ENCODE measurements around the gene SERPINA7. TPM values are rescaled to one million over a fixed set of nuclear protein-coding genes. Genes with fewer than 3 reads are reported as not detected.
"Not testable (repeated sequence)": the region's sequence is repeated elsewhere in the genome, so short reads cannot be mapped to it uniquely, and the experiment has no call there.

The SERPINA7 gene, protein sequence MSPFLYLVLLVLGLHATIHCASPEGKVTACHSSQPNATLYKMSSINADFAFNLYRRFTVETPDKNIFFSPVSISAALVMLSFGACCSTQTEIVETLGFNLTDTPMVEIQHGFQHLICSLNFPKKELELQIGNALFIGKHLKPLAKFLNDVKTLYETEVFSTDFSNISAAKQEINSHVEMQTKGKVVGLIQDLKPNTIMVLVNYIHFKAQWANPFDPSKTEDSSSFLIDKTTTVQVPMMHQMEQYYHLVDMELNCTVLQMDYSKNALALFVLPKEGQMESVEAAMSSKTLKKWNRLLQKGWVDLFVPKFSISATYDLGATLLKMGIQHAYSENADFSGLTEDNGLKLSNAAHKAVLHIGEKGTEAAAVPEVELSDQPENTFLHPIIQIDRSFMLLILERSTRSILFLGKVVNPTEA
- under 1 TPM in 1 of 3 donors, not detected in 2; 0.17 TPM for polyA plus RNA-seq

- H3K27ac ChIP-seq (ENCODE audit: low read depth, low read length), result no peak within 1 kb of the TSS
Observed at GRCh38 chrX:106038625-106039024, at the start of gene SERPINA7. TSS of gene SERPINA7 (minus strand) at chrX:106038727. CDS start at chrX:106037058, 1,669 bp downstream.

GRCh38 chrX:106069048-106069447 lies 30.5 kb upstream of the SERPINA7 start:
- no peak overlapping the region for H3K27ac ChIP-seq (ENCODE audit: low read depth, low read length)
- 75 to 94% (median 86%) methylated on average over 3 of the region's 3 CpGs for WGBS, 3 donors

GRCh38 chrX:106050054-106050453 lies 11.5 kb upstream of the SERPINA7 start:
- no peak overlapping the region for H3K27ac ChIP-seq (ENCODE audit: low read depth, low read length)
- 81 to 89% (median 86%) methylated on average over 1 of the region's 1 CpG for WGBS, 3 donors

GRCh38 chrX:106042296-106042695 lies 3.8 kb upstream of the SERPINA7 start:
- 58 to 77% (median 60%) methylated on average over 2 of the region's 2 CpGs for WGBS, 3 donors
- H3K27ac ChIP-seq (ENCODE audit: low read depth, low read length), result no peak overlapping the region

DNA sequence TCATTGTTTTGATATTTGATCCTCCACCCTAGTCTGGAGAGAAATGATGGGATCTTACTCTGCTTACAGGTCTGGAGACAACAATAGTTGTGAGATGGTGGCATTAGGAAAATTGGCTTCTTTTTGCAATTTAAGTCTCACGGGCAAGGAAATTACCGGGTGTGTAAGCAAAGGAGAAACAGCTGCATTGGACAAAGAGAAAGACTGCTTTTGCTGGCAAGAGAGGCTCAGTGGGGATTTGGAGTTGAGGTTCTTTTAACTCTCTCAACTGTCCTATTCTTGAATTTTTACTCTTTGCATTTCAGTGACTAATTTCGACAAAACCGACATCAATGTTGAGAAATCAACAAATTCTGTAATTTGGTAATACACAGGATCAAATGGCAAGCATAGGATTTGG lies 2.3 kb upstream of the SERPINA7 start:
- WGBS, 3 donors, result 58 to 75% (median 72%) methylated on average over 4 of the region's 4 CpGs
- no peak overlapping the region for H3K27ac ChIP-seq (ENCODE audit: low read depth, low read length)

DNA sequence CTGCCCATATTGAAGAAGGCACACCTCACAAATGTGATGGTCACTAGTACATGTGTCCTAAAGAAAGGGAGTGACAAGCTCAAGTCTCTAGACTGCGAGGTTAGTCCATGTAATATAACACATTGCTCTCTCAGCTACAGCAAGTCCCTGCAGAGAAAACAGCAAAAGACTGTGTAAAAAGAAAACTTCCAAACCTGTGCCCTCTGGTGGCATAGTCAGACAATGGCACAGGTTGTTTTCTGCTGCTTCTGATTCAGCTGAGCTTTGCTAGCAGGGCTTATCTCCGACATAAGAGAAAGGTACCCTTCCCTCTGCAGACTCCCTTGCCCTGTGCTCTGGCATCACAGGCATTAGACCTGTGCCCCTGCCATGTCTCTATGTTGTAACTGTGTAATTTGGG lies 1.4 kb upstream of the SERPINA7 start:
- 11 to 43% (median 25%) methylated on average over 2 of the region's 2 CpGs for WGBS, 3 donors
- no peak overlapping the region for H3K27ac ChIP-seq (ENCODE audit: low read depth, low read length)

GRCh38 chrX:106037835-106038473 lies 573 bp downstream of the SERPINA7 start:
- WGBS, 3 donors, result 76 to 100% (median 97%) methylated on average over 1 of the region's 1 CpG
- no peak overlapping the region for H3K27ac ChIP-seq (ENCODE audit: low read depth, low read length)

- WGBS, 3 donors, result 71 to 100% (median 93%) methylated on average over 1 of the region's 1 CpG
- no peak overlapping the region for H3K27ac ChIP-seq (ENCODE audit: low read depth, low read length)
Observed at GRCh38 chrX:106036716-106037115, 1.8 kb downstream of the SERPINA7 start.

GRCh38 chrX:106035064-106035463 lies 3.5 kb downstream of the SERPINA7 start:
- 57 to 78% (median 76%) methylated on average over 2 of the region's 2 CpGs for WGBS, 3 donors
- no peak overlapping the region for H3K27ac ChIP-seq (ENCODE audit: low read depth, low read length)

GRCh38 chrX:106023947-106024346 lies 14.6 kb downstream of the SERPINA7 start:
- WGBS, 3 donors, result 81 to 87% (median 86%) methylated on average over 4 of the region's 4 CpGs
- H3K27ac ChIP-seq (ENCODE audit: low read depth, low read length), result no peak overlapping the region

DNA sequence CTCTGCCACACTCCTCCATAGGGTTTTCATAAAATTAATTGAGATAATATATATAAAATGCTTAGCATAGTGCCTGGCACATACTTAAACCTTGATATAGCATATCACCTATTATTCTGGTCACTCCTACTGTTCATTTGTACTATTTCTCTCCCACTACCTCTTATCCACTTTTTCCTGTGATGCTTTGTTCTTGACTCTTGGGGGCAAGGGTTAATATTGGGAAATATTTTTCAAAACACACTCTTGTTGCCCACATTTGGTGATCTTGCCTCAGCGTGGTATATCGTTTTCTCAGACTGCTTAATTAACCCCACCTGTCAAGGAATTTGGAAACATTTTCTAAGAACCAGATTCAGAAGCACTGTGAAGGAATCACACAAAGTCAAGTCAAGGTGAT lies 16.3 kb downstream of the SERPINA7 start:
- WGBS, 3 donors, result 77 to 94% (median 94%) methylated on average over 2 of the region's 2 CpGs
- H3K27ac ChIP-seq (ENCODE audit: low read depth, low read length), result no peak overlapping the region

- no peak overlapping the region for H3K27ac ChIP-seq (ENCODE audit: low read depth, low read length)
- WGBS, 3 donors, result 50 to 83% (median 73%) methylated on average over 1 of the region's 1 CpG
Observed at GRCh38 chrX:106014119-106014775, 24.3 kb downstream of the SERPINA7 start.

GRCh38 chrX:106009145-106009544 lies 29.4 kb downstream of the SERPINA7 start:
- H3K27ac ChIP-seq (ENCODE audit: low read depth, low read length), result no peak overlapping the region
- 69 to 86% (median 74%) methylated on average over 5 of the region's 5 CpGs for WGBS, 3 donors

- WGBS, 3 donors, result 10 to 21% (median 20%) methylated on average over 1 of the region's 1 CpG
- no peak overlapping the region for H3K27ac ChIP-seq (ENCODE audit: low read depth, low read length)
Observed at GRCh38 chrX:106007815-106008214, 30.7 kb downstream of the SERPINA7 start.

DNA sequence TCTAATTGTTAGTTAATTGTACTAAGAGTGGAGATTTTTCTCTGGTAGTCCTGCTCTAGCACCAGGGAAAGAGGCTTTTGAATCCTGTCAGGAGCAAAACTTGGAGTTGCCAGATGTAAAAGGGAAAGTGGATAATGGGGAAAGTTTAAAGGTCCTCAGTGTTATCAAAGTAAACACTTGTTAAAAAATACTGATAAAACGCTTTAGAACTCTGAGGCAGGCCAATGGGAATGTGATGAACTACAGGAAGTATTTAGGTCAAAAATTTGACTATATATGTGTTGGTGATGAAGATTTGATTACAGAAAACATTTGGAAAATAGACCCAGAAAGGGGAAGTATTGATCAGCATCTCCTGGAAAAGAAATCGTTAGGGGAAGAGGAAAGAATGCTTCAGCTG lies 32.8 kb downstream of the SERPINA7 start:
- H3K27ac ChIP-seq (ENCODE audit: low read depth, low read length), result no peak overlapping the region
- 56 to 62% (median 58%) methylated on average over 2 of the region's 2 CpGs for WGBS, 3 donors

- not testable (repeated sequence) for H3K27ac ChIP-seq (ENCODE audit: low read depth, low read length)
- WGBS, 3 donors, result 52 to 82% (median 80%) methylated on average over 4 to 5 of the region's 5 CpGs
Observed at GRCh38 chrX:106000609-106001008, 37.9 kb downstream of the SERPINA7 start.

DNA sequence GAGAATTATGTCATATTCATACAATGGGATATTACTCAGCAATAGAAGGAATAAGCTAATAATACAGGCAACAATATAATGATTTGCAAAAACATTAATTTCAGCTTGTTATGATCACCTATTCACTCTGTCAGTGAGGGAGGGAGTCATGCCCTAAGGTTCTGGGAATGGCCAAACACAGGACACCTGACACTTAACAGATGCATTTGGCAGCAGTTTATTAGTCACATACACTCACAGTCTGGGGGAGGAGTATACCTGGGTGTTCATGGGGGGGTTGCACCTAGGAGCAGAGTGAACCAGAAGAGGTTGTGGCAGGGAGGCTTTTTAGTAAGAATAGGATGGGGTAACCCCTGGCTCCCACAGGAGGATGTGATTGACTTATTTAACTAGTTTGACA lies 38.3 kb downstream of the SERPINA7 start:
- H3K27ac ChIP-seq (ENCODE audit: low read depth, low read length), result no peak overlapping the region

DNA sequence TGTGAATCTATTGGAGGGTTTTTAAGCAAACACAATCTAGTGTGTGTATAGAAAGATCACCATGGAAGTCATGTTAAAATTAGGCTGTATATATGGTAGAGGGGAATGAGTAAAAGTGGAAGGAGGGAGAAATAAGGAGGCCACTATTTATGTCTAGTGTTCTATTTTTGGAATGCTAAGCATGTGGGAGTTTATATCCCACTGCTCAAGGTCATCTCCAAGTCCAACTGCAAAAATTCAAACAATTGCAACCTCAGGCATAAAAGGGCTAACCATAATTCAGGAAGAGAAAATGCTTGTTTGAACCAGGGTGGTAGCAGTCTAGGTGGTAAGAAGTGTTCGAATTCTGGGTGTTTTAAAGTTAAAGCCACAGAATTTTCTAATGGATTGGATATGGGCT lies 39.2 kb downstream of the SERPINA7 start:
- 26 to 47% (median 42%) methylated on average over 1 of the region's 1 CpG for whole genome bisulfite sequencing, 3 donors
- H3K27ac ChIP-seq (ENCODE audit: low read depth, low read length), result no peak overlapping the region

DNA sequence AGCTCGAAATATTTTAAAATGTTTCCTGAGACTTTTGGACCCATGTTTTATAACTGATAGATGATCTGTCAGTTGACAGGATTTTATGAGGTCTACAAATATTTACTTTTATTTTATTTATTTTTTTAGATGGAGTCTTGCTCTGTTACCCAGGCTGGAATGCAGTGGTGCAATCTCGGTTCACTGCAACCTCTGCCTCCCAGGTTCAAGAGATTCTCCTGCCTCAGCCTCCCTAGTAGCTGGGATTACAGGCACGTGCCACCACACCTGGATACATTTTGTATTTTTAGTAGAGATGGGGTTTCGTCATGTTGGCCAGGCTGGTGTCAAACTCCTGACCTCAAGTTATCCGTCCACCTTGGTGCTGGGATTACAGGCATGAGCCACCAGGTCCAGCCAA lies 50.0 kb downstream of the SERPINA7 start:
- 62 to 77% (median 67%) methylated on average over 5 of the region's 5 CpGs for WGBS, 3 donors
- H3K27ac ChIP-seq (ENCODE audit: low read depth, low read length), result not testable (repeated sequence)

All from adipose tissue (tissue), 3 donors.